K562 (cell line): ENCODE data around the gene HIGD1C. TPM values are rescaled to one million over a fixed set of nuclear protein-coding genes. Genes with fewer than 3 reads are reported as not detected.

Experiments used
- E2F6 ChIP-seq, 2 experiments: IDR thresholded peaks; 2 replicates each; pipeline ENCODE4 v1.6.1; 2011; ENCODE audit warnings: borderline replicate concordance in 1 of 2, control low read depth in 1 of 2, low read depth in 1 of 2, low read length in 1 of 2, mild to moderate bottlenecking in 1 of 2, mixed read lengths in 1 of 2, moderate library complexity in 1 of 2; ENCODE audit not compliant: insufficient read depth in 1 of 2, insufficient read length in 1 of 2, poor library complexity in 1 of 2, severe bottlenecking in 1 of 2; ENCODE audit errors: extremely low read depth in 1 of 2
- EWSR1 ChIP-seq: fragments of 450-650 bp; IDR thresholded peaks from 2 replicates; pipeline ENCODE4 v1.6.1; 2018; ENCODE audit warnings: borderline replicate concordance, mild to moderate bottlenecking, low read depth, moderate library complexity; ENCODE audit not compliant: partially characterized antibody
- GTF2E2 ChIP-seq: fragments of 200-800 bp; sonication (Bioruptor generic); IDR thresholded peaks from 2 replicates; pipeline ENCODE4 v1.6.1; 2016; ENCODE audit warnings: missing genetic modification characterization, missing compliant biosample characterization
- IRF1 ChIP-seq: sonication (generic); formaldehyde crosslinking; IDR thresholded peaks from 2 replicates; pipeline ENCODE4 v1.8.0; 2022; ENCODE audit warnings: missing genetic modification reagents, mild to moderate bottlenecking, borderline replicate concordance
- KDM2B ChIP-seq: fragments of 250-450 bp; sonication (Bioruptor Pico); IDR thresholded peaks from 2 replicates; pipeline ENCODE4 v1.8.0; 2021; ENCODE audit warnings: mild to moderate bottlenecking, moderate library complexity
- MTF1 ChIP-seq: fragments of 250-450 bp; sonication (Bioruptor Pico); IDR thresholded peaks from 2 replicates; pipeline ENCODE4 v1.9.0; 2021; ENCODE audit warnings: moderate library complexity, mild to moderate bottlenecking, inconsistent platforms, borderline replicate concordance
- NR0B1 ChIP-seq: fragments of 450-650 bp; IDR thresholded peaks from one replicate; pipeline ENCODE4 v1.6.1; 2018; ENCODE audit warnings: mild to moderate bottlenecking, moderate library complexity; ENCODE audit not compliant: partially characterized antibody
- PCBP1 ChIP-seq: fragments of 200-400 bp; formaldehyde crosslinking; IDR thresholded peaks from 2 replicates; pipeline ENCODE4 v1.6.1; 2018; ENCODE audit warnings: mild to moderate bottlenecking, low read depth, low read length; ENCODE audit not compliant: poor library complexity, severe bottlenecking
- SPI1 ChIP-seq: IDR thresholded peaks from 2 replicates; pipeline ENCODE4 v1.6.1; 2011; ENCODE audit warnings: low read depth, low read length, control low read depth, borderline replicate concordance
- SREBF2 ChIP-seq: sonication (generic); formaldehyde crosslinking; IDR thresholded peaks from 2 replicates; pipeline ENCODE4 v1.4.0; 2020; ENCODE audit warnings: mild to moderate bottlenecking, missing genetic modification reagents
- TOE1 ChIP-seq, 2 experiments: fragments of 450-650 bp in 1 of 2; sonication (generic) in 1 of 2; formaldehyde crosslinking in 1 of 2; IDR thresholded peaks; 2 replicates each; pipeline versions ENCODE4 v1.7.1 to v1.8.0; 2016 to 2022; ENCODE audit warnings: borderline replicate concordance in 2 of 2, mild to moderate bottlenecking in 2 of 2, antibody characterized with exemption in 1 of 2, inconsistent platforms in 1 of 2, low read depth in 1 of 2, missing genetic modification reagents in 1 of 2, moderate library complexity in 1 of 2
- WHSC1 ChIP-seq: IDR thresholded peaks from one replicate; pipeline ENCODE4 v1.6.1; 2012; ENCODE audit warnings: low read length, control low read depth, inconsistent platforms
- XRCC5 ChIP-seq: fragments of 200-400 bp; formaldehyde crosslinking; IDR thresholded peaks from 2 replicates; pipeline ENCODE4 v1.6.1; 2017; ENCODE audit warnings: low read depth, mild to moderate bottlenecking, low read length
- ZNF507 ChIP-seq: conservative IDR thresholded peaks from 2 replicates; pipeline ENCODE4 v1.6.1; 2017; ENCODE audit warnings: missing genetic modification characterization, missing compliant biosample characterization
- ZNF592 ChIP-seq: fragments of 450-650 bp; IDR thresholded peaks from 2 replicates; pipeline ENCODE4 v1.6.1; 2017; ENCODE audit warnings: antibody characterized with exemption, mild to moderate bottlenecking
- ZNF76 ChIP-seq: fragments of 250-450 bp; sonication (Bioruptor Pico); IDR thresholded peaks from 2 replicates; pipeline ENCODE4 v1.4.0; 2020; ENCODE audit warnings: mild to moderate bottlenecking, moderate library complexity, borderline replicate concordance
- ZNF778 ChIP-seq: fragments of 450-650 bp; formaldehyde crosslinking; IDR thresholded peaks from 2 replicates; pipeline ENCODE4 v1.4.0; 2020; ENCODE audit warnings: mild to moderate bottlenecking, moderate library complexity
- polyA plus RNA-seq, 8 experiments: library from polyadenylated mRNA; depleted of rRNA in 4 of 8; stranded (reverse) in 5 of 8; unstranded in 3 of 8; fragments of >200 nt; fragmentation: Nextera tagmentation in 2 of 8; fragmentation: Illumina TruSeq in 1 of 8; extraction: Ambion mirVana in 2 of 8; extraction: Trizol in 1 of 8; gene quantifications; 2 replicates each; pipeline versions ENCODE4 v1.2.1 to v1.2.3, GENCODE V29; 2011 to 2014; ENCODE audit warnings: inconsistent platforms in 1 of 8, missing spikeins in 1 of 8
- total RNA-seq, 7 experiments: library from RNA; depleted of rRNA in 6 of 7; stranded (reverse); fragments of >200 nt in 6 of 7; fragmentation: Illumina TruSeq in 2 of 7; extraction: Trizol in 2 of 7; gene quantifications; 2 replicates each; pipeline versions ENCODE4 v1.2.1 to v1.2.3, GENCODE V29; 2011 to 2021; ENCODE audit warnings: low replicate concordance in 1 of 7

The HIGD1C gene
- total and polyA plus RNA-seq, 9 of the 15 experiments (the other 6 are each of a cell fraction or from before 2014, with no cell fraction given) = not detected

GRCh38 chr12:50924439-50925341, 27.7 kb upstream of the HIGD1C start (continued):
- TF ChIP-seq ZNF592 (no peak), NR0B1 (no peak), TOE1 (IDR thresholded peaks at IDR 0.05; ENCODE audit: borderline replicate concordance) (no peak), TOE1 (CRISPR knock-in tag; IDR thresholded peaks at IDR 0.05; ENCODE audit: borderline replicate concordance, low read depth) (no peak), ZNF76 (CRISPR knock-in tag) (no peak), MTF1 (CRISPR knock-in tag) (no peak), SREBF2 (CRISPR knock-in tag) (no peak), ZNF778 (CRISPR knock-in tag) (no peak), SPI1 (peak; percentile 92), WHSC1 (no peak), XRCC5 (0 out of 2 replicates have a peak, but pooled peaks have one; percentile 39), IRF1 (CRISPR knock-in tag) (no peak), KDM2B (CRISPR knock-in tag) (no peak), PCBP1 (no peak), E2F6 (IDR thresholded peaks at IDR 0.05; ENCODE audit: borderline replicate concordance in 1 of 2, extremely low read depth in 1 of 2, insufficient read depth in 1 of 2, insufficient read length in 1 of 2, low read depth in 1 of 2, low read length in 1 of 2, poor library complexity in 1 of 2, severe bottlenecking in 1 of 2) (no peak), GTF2E2 (tag) (peak; percentile 76; the same call in 1 of the 2 replicates), ZNF507 (no peak), EWSR1 (no peak)
